HG03103 (cell line): ENCODE results near the gene DMD.
"Not testable (repeated sequence)": the region's sequence is repeated elsewhere in the genome, so short reads cannot be mapped to it uniquely, and the experiment has no call there.

Experiments
- ATAC-seq: cut with Tn5 transposase; IDR thresholded peaks from one replicate; pipeline ENCODE4 v1.9.1; 2021; ENCODE audit warnings: low read depth; ENCODE audit not compliant: unreplicated experiment

The DMD gene

DNA sequence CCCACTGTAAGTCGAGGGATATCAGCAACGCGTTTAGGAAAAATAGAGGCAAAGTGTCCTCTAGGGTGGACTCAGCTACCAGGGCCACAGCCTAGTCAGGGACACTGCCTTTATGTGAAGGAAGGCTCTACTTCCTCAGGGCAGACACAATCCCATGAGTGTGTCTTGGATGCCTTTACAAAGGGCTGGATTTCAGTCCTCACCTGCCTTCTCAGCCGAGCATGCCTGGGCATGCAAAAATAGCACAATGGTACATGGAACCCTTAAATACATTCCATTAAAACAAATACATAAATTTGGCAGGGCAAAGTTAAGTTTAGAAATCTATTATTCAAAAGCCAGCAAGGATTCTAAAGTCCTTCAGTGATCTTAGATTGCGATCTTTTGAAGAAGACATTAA is 51.1 kb downstream of the DMD start:
- no peak for ATAC-seq

DNA sequence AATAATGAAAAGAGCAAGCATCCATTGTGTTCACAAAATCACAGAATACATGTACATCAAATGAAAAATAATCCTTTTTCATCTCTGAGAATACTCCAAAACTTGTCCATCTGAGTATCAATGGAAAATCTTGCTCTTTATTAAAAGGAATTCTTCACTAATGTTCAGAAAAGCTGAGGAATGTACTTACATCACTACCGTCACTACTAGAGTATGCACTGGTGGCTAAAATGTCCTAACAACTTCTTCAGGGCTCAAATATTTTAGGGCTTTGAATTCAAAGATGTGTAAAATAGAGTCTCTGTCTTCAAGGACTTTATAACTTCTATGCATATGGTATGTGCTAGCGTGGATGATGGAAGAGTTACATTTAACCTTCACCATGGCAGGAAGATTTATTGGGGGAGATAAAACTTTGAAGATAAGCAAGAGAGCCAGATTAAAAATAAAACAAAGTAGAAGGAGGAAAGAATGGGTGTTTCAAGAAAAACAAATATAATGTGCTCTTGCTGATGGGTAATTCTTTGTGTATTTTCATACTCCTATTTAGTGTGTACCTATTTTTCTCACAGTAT is 55.1 kb downstream of the DMD start:
- no peak for ATAC-seq

DNA sequence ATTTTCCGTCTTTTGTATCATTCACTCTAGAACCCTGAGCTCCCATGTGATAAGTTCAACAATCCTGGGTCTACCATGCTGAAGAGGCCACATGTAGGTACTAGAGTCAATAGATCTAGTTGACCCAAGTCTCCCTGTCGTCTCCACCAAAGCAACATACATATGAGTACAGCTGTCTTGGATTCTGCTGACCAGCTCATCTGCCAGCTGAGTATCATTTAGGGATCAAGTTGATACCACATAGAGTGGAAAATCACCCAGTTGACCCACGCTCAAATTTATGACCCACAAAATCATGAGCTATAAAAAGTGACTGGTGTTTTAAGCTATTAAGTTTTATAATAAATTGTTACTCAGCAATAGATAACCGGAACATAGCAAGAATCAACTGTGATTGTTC is 61.8 kb downstream of the DMD start:
- ATAC-seq = no peak

DNA sequence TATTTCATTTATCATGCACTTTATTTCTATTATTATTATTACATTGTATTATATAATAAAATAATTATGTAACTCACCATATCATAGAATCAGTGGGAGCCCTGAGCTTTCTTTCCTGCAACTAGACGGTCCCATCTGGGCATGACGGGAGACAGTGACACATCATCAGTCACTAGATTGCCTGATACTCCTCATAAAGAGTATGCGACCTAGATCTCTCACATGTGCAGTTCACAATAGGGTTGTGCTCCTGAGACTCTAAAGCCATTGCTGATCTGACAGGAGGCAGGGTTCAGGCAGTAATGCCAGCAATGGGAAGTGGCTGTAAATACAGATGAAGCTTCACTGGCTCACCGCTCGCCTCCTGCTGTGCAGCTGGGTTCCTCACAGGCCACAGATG is 62.3 kb downstream of the DMD start:
- ATAC-seq = no peak

DNA sequence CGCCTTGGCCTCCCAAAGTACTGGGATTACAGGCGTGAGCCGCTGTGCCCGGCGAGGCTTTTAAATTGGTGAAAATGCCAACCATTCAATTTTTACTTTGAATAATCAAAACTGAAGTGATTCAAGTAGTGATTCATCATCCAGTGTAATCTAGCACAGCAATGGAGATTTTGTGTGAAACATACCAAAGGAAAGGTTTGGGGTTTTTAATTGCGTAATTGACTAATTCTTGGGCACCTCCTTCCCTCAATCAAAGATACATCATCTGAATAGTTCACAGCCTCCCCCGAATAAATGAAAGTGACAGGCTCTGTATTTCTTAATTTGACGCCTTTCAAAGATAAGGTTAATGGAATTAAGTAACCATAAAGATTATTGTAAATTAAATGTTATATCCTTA is 69.0 kb downstream of the DMD start:
- no peak for ATAC-seq

DNA sequence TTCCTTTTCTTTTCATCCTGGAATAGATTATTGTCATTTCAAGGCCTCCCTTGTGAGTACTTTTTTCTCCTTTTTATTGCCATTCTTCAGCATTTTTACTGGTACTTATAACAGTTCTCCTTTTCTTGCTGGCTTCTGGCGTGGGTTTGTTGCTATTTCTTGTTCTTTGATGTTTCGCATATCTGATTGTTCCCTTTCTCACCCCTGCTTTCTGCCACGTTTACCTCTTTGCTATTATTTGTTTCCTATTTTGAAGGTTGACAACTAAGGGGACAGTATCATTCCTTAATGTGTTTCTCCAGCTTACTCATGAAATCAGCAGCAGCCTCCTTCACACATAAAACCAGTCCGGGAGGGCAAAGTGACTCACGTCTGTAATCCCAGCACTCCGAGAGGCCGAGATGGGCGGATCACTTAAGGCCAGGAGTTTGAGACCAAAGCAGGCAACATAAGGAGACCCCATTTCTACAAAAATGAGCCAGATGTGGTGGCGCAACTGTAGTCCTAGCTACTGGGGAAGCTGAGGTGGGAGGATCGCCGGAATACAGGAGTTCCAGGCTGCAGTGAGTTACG is 72.6 kb downstream of the DMD start:
- ATAC-seq = no peak

DNA sequence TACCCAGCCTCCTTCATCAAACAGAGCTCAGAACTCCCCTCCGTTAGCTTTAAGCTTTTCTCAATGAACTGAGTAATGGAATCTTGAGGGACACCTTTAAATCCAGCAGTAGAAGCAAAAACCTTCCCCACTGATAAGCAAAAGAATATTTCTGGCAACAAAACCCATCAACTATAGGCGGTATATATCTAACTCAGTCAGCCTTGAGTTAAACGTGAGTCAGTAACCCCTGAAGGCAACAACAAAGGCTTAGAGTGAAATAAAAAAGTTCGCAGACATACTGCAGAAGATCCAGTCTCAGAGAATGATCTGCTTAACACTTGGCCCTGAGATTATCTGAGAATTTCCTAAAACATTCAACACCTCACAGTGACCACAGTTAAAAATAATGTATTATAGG is 77.2 kb downstream of the DMD start:
- ATAC-seq = no peak

DNA sequence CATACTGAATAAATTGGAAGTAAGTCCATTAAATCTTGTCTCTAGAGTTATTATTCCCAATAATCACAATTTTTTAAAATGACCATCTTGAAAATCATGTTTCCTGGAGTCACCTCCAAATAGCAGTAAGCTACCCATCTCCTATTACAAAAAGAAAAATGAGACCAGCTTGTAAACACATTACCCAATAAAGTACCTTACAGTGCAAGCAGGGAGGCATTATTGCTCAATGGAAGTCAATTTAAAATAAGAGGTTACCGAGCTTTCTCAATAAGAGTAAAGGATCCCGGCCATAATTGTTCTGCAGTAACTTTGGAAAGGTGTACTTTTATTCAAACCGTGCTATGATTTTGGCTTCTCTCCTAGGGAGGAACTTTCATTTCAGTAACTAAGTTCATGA is 78.0 kb downstream of the DMD start:
- no peak for ATAC-seq

DNA sequence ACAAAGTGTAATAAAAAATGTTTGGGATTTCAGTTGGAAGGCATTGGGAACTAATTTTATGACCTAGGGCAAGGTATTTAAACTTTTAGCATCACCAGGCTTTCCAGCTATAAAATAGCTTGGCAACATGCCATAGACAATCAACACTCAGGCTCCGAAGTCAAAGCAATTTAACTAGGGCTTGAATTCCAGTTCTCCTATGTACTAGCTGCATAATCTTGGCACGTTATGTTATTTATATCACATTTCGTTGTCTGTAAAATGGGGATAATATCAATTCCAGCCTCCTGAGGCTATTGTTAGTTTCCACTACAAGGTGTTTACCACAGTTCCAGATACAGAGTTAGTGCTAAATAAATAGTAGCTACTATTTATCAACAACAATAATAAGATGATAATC is 78.8 kb downstream of the DMD start:
- ATAC-seq = no peak

DNA sequence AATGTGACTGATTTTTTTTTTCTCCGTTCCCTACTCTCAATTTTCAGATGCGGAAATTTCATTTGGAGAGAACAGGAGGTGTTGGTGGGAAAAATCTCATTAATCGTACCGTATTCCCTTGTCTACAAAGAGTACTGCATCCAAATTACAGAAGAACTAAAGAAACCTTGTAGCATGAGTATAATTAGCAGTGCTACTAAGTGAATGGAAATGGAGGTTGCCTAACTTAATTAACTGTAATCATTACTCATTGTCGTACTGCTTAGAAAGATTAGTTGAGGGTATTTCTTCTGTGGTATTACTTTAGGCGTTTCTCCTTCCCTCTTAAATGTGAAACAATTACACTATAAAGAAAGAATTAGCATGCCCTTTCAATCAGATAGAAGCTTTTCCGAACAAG is 81.7 kb downstream of the DMD start:
- no peak for ATAC-seq

DNA sequence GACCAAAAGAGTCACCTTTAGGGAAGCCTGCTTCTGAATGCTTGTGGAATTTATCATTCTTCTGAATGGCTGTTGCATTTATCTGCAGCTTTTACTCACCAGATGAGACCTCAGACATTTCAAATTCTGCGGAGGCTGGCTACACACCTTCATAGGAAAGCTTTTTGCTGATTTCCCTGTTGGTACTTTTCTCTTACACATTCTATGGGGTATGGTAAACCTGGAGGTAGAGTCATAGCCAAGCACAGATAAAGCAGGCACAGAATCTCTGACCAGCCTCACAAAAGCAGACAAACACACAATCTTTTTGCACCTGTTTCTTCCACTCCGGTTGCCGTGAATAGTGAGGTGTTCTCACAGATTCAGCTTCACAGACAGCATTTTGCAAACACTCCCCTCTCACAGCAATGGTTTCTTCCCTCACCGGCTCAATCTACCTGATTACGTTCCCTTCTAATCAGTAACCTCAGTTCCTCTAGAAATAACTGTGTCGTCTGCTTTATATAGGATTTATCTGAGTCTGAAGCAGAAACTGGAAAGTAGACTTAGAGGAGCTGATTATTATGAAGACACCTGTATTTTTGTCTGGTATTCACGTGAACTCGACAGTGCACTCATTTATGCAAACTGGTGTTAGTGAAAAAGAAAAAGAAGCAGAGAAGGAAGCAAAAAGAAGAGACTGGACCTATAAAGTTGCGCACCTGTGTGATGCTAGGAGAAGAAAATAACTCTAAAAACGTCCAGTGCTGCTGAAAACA is 83.1 kb downstream of the DMD start:
- no peak for ATAC-seq

DNA sequence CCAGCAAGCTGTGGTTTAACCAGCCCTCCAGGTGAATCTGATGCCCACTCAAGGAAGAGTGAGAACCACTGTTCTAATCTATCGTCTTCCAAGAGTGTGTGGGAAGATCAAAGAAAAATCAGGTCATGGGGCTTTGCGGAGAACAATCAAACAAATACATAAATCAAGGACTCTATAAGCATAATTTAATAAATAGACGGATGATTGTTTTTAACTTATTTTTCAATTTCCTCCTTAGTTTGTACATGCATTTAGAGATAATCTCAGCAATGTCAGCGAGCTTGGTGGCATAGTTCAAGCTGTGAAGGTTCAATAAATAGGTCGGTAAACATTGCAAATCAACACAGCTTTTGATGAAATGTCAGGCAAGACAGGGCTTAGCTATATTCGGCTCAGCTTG is 84.9 kb downstream of the DMD start:
- no peak for ATAC-seq

DNA sequence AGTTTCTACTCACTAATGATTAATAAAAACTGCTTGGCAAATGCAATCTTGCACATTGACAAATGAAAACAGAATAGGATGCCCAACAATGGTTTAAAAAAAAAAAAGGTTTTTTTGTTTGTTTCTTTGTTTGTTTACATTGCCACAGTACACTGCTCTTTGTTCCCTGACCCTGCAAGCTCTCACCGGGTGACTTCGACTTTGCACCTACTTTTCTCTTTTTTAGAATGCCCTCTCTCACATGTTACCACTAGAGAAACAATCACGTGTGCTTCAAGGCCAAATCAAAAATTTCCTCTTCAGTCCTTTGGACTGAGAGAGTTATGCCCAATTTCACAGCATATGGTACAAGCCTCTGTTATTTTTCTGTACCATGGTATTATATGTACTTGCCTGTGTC is 101.5 kb downstream of the DMD start:
- ATAC-seq = no peak

DNA sequence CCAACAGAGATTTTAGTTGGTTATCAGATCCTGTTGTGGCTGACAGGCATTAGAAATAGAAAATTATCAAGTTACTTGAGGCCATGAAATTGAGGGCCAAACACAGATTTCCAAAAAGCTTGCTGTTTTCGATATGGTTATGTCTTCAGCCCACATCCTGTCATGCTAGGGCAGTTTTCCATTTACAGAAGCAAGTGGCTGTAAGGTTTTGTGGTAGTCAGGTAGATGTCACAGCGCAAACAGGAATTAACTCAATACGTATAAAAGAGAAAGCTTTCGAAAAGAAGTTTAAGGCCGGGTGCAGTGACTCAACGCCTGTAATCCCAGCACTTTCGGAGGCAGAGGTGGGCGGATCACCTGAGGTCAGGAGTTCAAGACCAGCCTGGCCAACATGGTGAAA is 104.6 kb downstream of the DMD start:
- no peak for ATAC-seq

DNA sequence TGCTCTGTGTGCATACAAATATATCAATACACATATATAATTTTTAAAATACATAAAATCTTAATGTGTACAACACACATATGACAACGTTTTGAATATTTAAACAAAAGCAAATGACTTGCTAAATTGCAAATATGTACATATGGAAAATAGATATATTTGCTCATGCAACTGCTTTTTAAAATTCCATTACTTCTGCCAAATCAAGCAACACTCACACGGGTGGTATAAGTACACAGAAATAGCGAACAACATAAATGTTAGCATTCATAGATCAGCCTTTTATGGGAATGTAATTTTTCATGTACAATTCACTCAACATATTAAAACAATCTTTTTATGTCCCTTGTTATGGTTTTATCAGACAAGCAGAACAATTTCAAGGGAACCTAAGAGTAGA is 116.3 kb downstream of the DMD start:
- no peak for ATAC-seq

DNA sequence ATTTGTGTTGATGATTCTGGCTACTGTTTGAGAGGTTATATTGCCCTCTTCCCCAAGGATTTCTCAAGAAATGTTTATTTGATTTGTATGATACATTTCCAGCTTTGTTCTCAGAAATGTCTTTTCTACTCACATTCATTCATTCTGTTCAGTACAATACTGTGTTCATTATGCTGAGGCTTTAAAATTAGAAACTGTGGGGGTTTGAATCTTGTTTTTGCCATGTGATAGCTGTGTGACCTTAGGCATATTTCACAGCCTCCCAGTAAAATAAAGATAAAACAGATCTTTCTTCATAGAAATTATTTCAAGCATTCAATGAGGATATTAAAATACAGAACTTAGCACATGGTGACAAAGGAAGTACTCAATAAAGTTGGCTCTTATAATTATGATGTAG is 123.9 kb downstream of the DMD start:
- no peak for ATAC-seq

DNA sequence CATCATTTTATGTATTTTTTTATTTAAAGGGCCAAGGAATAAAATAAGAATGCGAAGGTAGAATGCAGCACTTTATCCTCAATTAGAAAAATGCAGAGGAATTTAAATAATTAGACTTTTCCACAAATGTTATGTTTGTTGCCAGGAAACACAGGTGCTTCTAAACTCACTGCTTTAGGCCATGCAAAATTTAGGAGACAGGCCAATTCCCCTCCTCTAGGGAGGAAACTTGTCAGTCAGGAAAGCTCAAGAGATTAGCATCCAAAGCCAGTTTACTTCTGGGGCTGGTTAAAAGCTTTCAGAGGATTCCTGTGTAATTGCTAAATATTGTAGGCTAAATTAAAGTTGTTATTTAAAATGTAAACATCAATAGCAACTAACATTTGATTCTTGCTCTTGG is 124.5 kb downstream of the DMD start:
- no peak for ATAC-seq

DNA sequence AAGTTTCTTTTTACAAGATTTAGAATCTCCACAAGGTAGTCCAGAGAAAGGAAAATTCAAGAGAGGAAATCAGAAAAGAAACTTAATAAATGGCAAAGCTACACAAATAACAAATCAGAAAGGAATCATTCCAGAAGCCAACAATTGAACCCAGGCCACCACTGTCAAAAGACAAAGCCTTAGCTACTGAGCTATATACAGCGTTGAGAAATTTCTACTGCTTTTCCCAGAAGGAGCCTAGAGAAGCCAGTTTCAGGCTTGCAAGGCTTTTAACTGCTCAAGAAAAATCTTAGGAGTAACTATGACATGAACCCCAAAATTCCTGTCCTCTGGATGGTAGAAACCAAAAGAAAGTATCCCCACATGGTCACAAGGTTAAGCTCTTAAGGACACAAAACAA is 129.0 kb downstream of the DMD start:
- ATAC-seq = no peak

DNA sequence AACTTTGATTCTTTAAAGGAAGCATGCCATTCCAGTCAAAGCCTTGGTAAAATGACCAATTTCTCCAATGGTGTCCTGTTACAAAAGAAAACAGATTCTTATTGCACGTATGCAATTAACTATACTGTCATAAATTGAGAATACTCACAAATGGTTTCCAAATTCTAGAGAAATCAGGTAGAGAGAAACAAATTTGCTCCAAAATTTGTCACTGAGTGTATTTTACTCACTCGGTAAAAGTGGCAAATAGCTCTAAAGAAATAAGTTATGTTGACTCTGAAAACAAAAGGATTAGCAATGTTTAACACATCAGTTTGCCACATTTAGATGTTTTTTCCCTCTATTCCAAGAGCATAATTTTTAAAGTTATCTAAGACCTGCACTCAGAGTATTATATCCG is 133.1 kb downstream of the DMD start:
- no peak for ATAC-seq

DNA sequence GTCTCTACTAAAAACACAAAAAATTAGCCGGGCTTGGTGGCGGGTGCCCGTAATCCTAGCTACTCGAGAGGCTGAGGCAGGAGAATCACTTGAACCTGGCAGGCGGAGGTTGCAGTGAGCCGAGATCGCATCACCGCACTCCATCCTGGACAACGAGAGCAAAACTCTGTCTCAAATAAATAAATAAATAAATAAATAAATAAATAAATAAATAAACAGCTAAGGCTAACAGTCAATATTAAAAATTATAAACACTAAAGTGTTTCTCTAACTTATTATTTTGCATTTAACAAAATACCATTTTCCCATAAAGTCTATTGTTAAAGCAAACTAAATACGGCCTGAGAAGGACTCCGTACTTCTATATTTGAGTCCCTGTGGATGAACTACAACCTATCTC is 137.7 kb downstream of the DMD start:
- ATAC-seq = not testable (repeated sequence)

DNA sequence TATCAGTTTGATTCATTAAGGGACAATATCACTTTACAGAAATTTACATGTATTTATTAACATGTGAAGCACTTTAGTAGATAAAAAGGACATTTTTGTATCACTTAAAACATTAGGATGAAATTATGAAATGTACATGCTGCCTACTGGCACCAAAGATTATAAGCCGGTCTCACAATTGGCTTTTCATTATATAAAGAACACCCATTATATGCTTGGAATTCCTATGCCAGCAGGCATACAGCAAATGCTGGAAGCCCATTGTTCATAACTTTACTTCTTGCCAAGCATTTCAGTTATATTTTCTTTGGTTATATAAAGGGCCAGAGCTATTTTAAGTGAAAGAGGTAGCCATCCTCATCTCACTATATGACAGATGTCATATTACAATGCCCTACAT is 145.9 kb downstream of the DMD start:
- no peak for ATAC-seq

DNA sequence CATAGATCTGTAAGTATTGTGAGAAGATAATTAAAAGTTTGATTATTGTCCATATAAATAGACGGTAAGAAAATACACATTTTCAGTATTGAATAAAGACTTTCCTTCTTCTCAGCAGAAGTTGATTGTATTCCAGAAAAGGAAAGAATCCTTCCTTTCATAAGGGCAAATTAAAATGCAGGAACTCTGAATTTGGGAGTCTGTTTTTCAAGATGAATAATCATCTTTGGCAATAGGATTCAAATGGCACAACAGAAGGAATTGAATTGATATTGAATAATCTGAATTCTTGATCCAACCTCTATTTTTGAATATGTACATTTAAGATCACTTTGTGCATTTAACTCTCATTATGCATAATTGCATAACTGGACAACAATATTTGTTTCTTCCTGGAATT is 149.3 kb downstream of the DMD start:
- ATAC-seq = no peak
